ENCODE data around the gene SCARB1.

SCARB1 gene

DNA sequence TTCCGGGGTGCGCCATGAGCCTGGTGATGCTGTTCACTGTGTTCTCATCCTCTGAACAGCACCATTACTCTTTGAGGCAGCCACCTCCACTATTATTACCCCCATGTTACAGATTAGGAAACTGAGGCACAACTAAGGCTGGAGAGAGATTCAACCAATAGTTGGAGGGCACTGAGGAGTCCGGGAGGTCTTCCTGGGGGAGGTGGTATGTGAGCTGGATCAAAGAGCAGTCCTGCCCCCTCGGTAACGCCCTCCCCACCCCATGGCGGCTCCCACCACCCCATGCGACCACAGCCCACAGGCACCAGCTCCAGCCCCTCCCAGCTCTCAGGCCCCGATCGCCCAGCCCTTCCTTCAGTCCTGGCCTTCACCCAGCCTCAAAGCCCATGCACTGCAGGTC, 43.5 kb downstream of the SCARB1 start:
- H3K4me1 Mint-ChIP-seq (ENCODE audit: low read depth) = peaks cover 62% of the 10 kb centered on the region
- no peaks in the 10 kb centered on the region for H3K27me3 Mint-ChIP-seq
- H3K27ac Mint-ChIP-seq = no peak overlapping the region
- H3K9me3 Mint-ChIP-seq = no peaks in the 10 kb centered on the region
- intact Hi-C loops (cut with micrococcal nuclease) = no loop called here
- H3K4me3 Mint-ChIP-seq = no peak overlapping the region
- peaks cover 97% of the 10 kb centered on the region for H3K36me3 Mint-ChIP-seq (ENCODE audit: low read depth)

DNA sequence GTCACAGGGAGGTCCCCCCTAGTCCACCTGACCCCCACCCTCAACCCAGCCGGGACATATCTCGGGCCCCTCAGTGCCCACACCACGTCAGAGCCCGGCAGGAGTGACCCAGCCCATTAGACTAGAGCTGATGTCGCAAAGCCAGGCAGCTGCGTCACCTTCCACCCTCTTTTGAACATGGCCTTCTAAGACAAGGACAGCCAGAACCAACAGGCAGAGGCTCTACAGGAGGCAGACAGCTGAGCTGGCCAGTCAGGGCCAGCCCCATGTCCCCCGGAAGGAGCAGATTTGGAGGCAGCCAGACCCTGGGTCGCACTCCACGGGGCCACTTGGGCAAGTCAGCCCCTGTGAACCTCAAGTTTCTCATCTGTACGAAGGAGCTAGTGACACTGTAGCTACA, 44.1 kb downstream of the SCARB1 start:
- Mint-ChIP-seq H3K4me3 (no peak overlapping the region), H3K36me3 (ENCODE audit: low read depth) (peaks cover 97% of the 10 kb centered on the region), H3K4me1 (ENCODE audit: low read depth) (peaks cover 64% of the 10 kb centered on the region), H3K9me3 (no peaks in the 10 kb centered on the region), H3K27ac (no peak overlapping the region), H3K27me3 (no peaks in the 10 kb centered on the region)
- intact Hi-C loops (cut with micrococcal nuclease) = no loop called here

DNA sequence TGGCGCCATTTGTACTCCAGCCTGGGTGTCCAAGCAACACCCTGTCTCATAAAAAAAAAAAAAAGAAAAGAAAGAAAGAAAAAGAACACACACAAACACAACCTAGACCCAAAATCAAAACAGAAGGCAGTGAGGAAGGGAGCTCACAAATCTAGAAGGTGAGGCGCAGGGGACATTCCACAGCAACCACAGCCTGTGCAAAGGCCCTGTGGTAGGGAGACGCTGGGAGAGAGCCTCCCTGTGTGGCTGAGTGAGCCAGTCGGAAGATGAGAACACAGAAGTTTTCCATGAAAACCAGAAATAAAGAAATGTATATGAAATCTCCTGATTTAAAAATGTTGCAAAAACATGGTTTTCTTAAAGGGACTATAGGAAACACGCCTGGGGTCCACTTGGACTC, 44.6 kb downstream of the SCARB1 start:
- Mint-ChIP-seq H3K9me3 (no peaks in the 10 kb centered on the region), H3K27ac (no peak overlapping the region), H3K4me1 (ENCODE audit: low read depth) (peaks cover 61% of the 10 kb centered on the region), H3K27me3 (no peaks in the 10 kb centered on the region), H3K36me3 (ENCODE audit: low read depth) (peaks cover 97% of the 10 kb centered on the region), H3K4me3 (no peak overlapping the region)
- intact Hi-C loops (cut with micrococcal nuclease) = no loop called here

DNA sequence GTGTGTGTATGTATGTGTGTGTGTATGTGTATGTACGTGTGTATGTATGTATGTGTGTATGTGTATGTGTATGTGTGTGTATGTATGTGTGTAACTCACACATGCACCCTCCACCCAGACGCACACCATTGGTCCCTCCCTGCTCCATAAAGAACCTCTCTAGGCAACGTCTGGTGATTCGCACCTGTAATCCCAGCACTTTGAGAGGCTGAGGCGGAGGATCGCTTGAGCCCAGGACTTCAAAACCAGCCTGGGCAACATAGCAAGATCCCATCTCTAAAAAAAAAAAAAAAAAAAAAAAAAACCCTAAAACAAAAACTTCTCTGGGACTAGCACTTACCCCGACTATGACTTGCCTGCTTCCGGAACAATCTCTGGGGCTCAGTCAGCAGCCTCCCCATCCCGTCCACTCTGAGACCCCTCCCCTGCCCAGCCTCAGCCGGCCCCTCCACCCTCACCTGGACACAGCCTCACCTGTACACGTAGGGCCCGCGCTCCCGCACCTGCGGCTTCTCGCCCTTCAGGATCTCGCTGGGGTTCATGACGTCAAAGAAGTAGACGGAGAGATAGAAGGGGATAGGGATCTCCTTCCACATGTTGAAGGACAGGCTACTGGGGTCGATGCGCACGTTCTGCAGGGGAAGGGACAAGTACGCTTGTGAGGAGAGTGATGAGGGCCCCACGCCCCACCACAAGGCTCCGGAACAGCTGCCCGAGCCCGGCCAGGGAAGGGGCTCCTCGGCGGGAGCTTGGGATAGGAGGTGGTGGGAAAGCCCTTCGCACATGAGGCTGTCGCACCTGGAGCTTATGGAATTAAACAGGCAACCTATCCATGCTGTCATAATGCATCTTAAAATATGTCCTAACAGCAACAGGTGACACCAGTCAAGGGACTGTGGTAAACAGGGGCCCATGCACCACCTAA, 46.3 kb downstream of the SCARB1 start:
- Mint-ChIP-seq H3K27me3 (no peaks in the 10 kb centered on the region), H3K9me3 (no peaks in the 10 kb centered on the region), H3K4me1 (ENCODE audit: low read depth) (peaks cover 64% of the 10 kb centered on the region), H3K4me3 (no peak overlapping the region), H3K36me3 (ENCODE audit: low read depth) (peaks cover 97% of the 10 kb centered on the region), H3K27ac (no peak overlapping the region)
- intact Hi-C loops (cut with micrococcal nuclease) = no loop called here

DNA sequence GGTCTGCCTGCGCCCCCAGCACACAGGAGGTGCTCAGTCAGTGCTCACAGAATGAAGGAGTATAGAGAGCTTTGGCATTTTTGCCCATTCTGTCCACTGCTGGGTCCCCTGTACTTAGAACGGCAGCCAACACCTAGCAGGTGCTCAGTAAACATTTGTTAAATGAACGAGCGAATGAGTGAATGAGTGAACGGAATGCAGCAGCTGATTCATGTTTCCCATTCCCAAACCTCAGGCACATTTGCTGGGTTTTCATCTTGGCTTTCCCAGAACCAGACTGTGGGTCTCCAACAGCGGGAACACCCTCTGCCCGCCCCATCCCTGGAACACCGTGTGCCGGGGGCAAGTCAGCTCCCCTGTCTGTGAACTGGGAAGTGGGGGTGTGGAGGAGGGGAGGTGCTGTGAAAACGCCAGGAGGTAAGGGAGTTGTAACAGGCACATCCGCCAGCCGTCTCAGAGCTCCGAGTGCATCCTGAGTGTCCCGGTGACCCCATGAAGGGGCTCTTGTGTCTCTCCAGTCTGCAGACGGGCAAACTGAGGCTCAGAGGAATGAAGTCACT, 47.3 kb downstream of the SCARB1 start:
- H3K27me3 Mint-ChIP-seq = no peaks in the 10 kb centered on the region
- no peaks in the 10 kb centered on the region for H3K9me3 Mint-ChIP-seq
- H3K27ac Mint-ChIP-seq = peak overlapping the region; percentile 58
- H3K4me1 Mint-ChIP-seq (ENCODE audit: low read depth) = peaks cover 64% of the 10 kb centered on the region
- H3K36me3 Mint-ChIP-seq (ENCODE audit: low read depth) = peaks cover 97% of the 10 kb centered on the region
- H3K4me3 Mint-ChIP-seq = no peak overlapping the region
- intact Hi-C loops (cut with micrococcal nuclease) = no loop called here

DNA sequence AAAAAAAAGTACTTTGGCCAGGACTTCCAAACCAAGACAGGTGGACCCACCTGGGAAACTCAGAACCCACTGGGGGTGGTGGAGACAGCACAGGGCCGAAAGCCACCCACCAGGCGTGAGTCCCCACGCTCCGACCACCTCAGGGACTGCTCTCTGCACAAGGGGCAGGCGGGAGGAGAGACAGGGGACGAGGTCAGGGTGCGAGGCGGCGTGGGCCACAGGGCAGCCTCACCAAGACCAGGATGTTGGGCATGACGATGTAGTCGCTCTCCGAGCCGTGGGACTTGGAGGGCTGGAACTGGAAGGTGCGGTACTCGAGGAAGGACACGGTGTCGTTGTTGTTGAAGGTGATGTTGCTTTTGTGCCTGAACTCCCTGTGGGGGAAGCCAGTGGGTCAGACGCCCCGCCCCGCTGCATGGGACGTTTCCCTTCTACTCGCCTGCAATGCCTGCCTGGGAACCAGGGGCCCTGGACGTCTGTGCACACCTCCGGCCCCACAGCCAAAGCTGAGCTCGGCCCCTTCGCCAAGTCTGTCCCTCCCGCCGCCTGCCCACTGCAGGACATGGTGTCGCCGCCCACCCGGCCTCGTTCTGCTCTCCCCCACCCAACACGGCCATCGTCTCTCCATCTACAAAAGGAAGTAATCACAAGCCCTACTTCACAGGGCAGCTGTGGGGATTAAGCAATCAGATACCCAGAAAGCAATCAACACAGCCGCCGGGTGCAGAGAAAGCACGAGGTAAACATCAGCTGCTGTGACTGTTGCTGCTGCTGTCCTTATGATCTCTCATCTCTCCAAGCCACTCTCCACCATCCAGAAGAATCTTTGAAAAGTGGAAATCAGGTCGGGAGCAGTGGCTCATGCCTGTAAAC, 48.7 kb downstream of the SCARB1 start:
- Mint-ChIP-seq H3K27ac (peak overlapping the region; percentile 58), H3K36me3 (ENCODE audit: low read depth) (peaks cover 97% of the 10 kb centered on the region), H3K9me3 (no peaks in the 10 kb centered on the region), H3K4me3 (no peak overlapping the region), H3K4me1 (ENCODE audit: low read depth) (peaks cover 60% of the 10 kb centered on the region), H3K27me3 (no peaks in the 10 kb centered on the region)
- intact Hi-C loops (cut with micrococcal nuclease) = no loop called here

DNA sequence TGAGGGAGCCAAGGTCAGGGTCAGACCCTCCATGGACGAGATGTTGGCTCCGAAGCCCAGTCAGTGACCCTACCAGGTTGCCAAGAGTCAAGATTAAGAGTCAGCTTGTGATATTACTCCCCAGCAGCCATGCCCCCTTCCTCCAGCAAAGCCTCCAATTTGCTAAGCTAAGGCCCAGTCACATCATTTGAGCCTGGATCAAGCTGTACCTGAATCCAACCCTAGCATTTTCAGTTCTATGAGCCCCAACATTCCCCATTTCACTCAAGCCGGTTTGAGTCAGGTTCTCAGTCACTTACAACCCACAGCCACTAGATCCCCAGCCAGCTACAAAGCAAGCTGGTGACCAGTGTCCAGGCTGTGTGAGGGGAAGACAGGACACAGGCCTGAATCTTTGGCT, 49.9 kb downstream of the SCARB1 start:
- Mint-ChIP-seq H3K4me1 (ENCODE audit: low read depth) (peaks cover 60% of the 10 kb centered on the region), H3K27ac (no peak overlapping the region), H3K36me3 (ENCODE audit: low read depth) (peaks cover 97% of the 10 kb centered on the region), H3K27me3 (no peaks in the 10 kb centered on the region), H3K9me3 (no peaks in the 10 kb centered on the region), H3K4me3 (no peak overlapping the region)
- intact Hi-C loops (cut with micrococcal nuclease) = no loop called here

DNA sequence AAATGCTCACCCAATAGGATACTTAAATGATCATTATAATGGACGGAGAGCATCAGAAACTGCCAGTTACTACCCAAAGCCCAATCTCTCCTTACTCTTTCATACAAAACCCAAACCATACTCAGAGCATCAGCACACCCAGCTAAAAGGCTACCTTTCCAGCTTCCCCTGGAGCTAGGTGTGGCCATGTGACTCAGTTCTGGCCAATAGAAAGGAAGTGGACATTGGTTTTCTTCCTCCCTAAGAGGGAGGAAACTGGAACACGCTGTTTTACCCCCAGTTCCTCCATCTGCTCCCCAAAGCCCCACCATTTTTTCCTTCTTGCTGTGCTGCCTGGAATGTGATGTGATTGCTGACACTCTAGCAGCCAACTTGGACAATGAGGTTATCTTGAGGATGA, 50.7 kb downstream of the SCARB1 start:
- intact Hi-C loops (cut with micrococcal nuclease) = no loop called here
- Mint-ChIP-seq H3K9me3 (no peaks in the 10 kb centered on the region), H3K4me1 (ENCODE audit: low read depth) (peaks cover 57% of the 10 kb centered on the region), H3K36me3 (ENCODE audit: low read depth) (peaks cover 100% of the 10 kb centered on the region), H3K4me3 (no peak overlapping the region), H3K27me3 (no peaks in the 10 kb centered on the region), H3K27ac (no peak overlapping the region)

DNA sequence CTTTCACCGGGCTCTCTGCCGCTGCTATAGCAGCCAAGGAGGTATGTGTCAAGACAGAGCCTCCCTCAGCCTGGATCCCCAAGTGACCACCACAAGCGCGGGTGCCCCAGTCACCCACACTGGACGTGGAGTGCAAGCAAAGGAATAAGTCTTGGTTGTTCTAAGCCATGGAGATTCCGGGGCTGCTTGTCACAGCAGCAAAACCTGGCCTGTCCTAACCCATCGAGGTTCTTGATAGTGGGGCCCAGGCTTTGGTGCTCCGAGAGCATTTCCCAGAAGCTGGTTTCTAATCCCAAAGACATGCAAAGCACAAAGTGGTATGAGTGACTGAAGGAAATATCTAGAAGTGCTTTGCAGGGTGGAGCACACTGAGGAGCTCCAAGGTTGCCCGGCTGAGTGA, 51.3 kb downstream of the SCARB1 start:
- no peaks in the 10 kb centered on the region for H3K27me3 Mint-ChIP-seq
- H3K27ac Mint-ChIP-seq = no peak overlapping the region
- no peak overlapping the region for H3K4me3 Mint-ChIP-seq
- intact Hi-C loops (cut with micrococcal nuclease) = no loop called here
- H3K36me3 Mint-ChIP-seq (ENCODE audit: low read depth) = peaks cover 100% of the 10 kb centered on the region
- peaks cover 51% of the 10 kb centered on the region for H3K4me1 Mint-ChIP-seq (ENCODE audit: low read depth)
- H3K9me3 Mint-ChIP-seq = no peaks in the 10 kb centered on the region

DNA sequence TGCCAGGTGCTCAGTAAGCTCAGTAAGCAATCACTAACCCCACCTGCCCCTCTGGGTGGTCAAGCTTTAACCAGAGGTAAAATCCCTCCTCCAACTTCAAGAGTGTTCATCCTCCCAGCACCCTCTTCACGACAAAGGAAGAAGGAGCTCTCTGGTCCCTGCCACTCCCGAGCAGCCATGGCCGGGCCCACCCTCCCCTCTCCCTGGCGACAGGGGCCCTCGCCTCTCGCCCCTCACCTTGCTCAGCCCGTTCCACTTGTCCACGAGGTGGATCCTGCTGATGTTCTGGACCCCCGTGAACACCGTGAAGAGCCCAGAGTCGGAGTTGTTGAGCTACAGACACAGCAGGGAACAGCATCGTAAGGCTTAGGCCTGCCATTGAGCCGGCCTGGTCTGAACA, 52.0 kb downstream of the SCARB1 start:
- Mint-ChIP-seq H3K27ac (no peak overlapping the region), H3K36me3 (ENCODE audit: low read depth) (peaks cover 100% of the 10 kb centered on the region), H3K9me3 (no peaks in the 10 kb centered on the region), H3K4me1 (ENCODE audit: low read depth) (peaks cover 44% of the 10 kb centered on the region), H3K27me3 (no peaks in the 10 kb centered on the region), H3K4me3 (no peak overlapping the region)
- intact Hi-C loops (cut with micrococcal nuclease) = no loop called here

DNA sequence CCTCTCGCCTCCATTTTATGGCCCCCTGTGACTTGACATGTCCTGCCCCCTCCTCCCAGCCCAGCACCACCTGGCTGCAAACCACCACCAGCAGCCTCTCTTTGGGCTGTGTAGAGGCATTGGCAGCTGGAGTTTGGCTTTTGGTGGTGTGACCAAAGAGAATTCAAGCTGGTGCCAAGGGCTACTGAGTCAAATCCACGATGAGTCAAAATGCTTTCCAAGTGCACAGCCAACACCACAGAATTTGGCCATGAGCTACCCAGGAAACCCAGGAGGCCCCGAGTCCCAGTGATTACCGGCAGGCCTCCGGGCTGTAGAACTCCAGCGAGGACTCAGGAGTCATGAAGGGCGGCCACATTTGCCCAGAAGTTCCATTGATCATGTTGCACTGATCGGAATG, 53.8 kb downstream of the SCARB1 start:
- no peak overlapping the region for H3K27ac Mint-ChIP-seq
- peaks cover 32% of the 10 kb centered on the region for H3K4me1 Mint-ChIP-seq (ENCODE audit: low read depth)
- H3K4me3 Mint-ChIP-seq = no peak overlapping the region
- no peaks in the 10 kb centered on the region for H3K9me3 Mint-ChIP-seq
- peaks cover 100% of the 10 kb centered on the region for H3K36me3 Mint-ChIP-seq (ENCODE audit: low read depth)
- intact Hi-C loops (cut with micrococcal nuclease) = no loop called here
- no peaks in the 10 kb centered on the region for H3K27me3 Mint-ChIP-seq

DNA sequence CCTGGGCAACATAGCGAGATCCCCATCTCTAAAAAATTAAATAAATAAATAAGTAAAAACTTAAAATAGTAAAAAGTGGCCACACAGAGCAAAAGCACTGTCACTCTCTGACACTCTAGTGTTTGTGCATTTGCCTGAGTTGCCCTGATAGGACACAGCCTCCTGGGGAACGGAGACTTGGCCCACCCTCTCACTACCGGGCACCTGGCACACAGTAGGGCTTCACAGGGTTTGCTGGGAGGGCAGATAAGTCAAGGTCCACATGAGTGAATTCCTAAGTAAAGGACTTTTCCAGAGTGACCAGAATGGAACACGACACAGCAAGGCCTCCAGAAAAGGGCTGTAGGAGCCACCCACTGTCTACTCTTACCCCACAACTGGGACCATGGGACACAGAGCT, 54.3 kb downstream of the SCARB1 start:
- H3K36me3 Mint-ChIP-seq (ENCODE audit: low read depth) = peaks cover 100% of the 10 kb centered on the region
- no peaks in the 10 kb centered on the region for H3K27me3 Mint-ChIP-seq
- peaks cover 29% of the 10 kb centered on the region for H3K4me1 Mint-ChIP-seq (ENCODE audit: low read depth)
- no peak overlapping the region for H3K4me3 Mint-ChIP-seq
- H3K27ac Mint-ChIP-seq = no peak overlapping the region
- no peaks in the 10 kb centered on the region for H3K9me3 Mint-ChIP-seq
- intact Hi-C loops (cut with micrococcal nuclease) = no loop called here

DNA sequence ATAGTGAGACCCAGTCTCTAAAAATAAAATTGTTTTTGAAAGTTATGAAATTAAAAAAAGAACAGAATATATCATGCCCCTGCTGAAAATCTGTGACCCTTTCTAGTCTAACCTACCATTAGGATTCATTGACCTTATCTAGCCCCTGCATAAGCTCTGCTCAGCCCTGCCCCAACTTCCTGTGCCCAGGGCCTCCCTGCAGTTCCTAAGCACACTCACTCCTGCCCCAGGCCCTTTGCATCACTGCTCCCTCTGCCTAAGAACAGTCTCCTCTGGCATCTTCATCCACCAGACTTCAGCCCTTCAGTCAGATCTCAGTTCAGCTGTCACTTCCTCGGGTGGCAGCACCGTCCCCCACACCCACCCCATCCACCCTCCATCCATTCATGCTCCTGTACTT, 55.4 kb downstream of the SCARB1 start:
- intact Hi-C loops (cut with micrococcal nuclease) = no loop called here
- Mint-ChIP-seq H3K4me3 (no peak overlapping the region), H3K9me3 (no peaks in the 10 kb centered on the region), H3K27me3 (no peaks in the 10 kb centered on the region), H3K4me1 (ENCODE audit: low read depth) (peaks cover 22% of the 10 kb centered on the region), H3K36me3 (ENCODE audit: low read depth) (peaks cover 100% of the 10 kb centered on the region), H3K27ac (no peak overlapping the region)
